Stimulated activated CD8-positive, alpha-beta memory T cell treated with anti-CD3 and anti-CD28 coated beads, Interleukin-7, amount 100 ng/mL, for 4 hours (primary cell): ENCODE results near the gene UNC5CL.
"Not testable (repeated sequence)": the region's sequence is repeated elsewhere in the genome, so short reads cannot be mapped to it uniquely, and the experiment has no call there.

Experiments used
- DNase-seq, 2 donors: peaks; one replicate each; pipeline ENCODE4 v3.0.0-alpha.2; 2020; ENCODE audit warnings: low read depth in 2 of 2

Gene UNC5CL

GRCh38 chr6:41040101-41040939 is 1.3 kb upstream of the UNC5CL start:
- no peak for DNase-seq

GRCh38 chr6:41038205-41038604 is 816 bp downstream of the UNC5CL start:
- no peak for DNase-seq

- DNase-seq = no peak
Measured at GRCh38 chr6:41037107-41037900, 1.7 kb downstream of the UNC5CL start.

- no peak for DNase-seq
Measured at GRCh38 chr6:41036601-41037000, 2.4 kb downstream of the UNC5CL start.

- no peak for DNase-seq
Measured at GRCh38 chr6:41036186-41036585, 2.8 kb downstream of the UNC5CL start.

- no peak for DNase-seq
Measured at GRCh38 chr6:41033776-41034175, 5.2 kb downstream of the UNC5CL start.

GRCh38 chr6:41032830-41033229 is 6.2 kb downstream of the UNC5CL start:
- no peak for DNase-seq

GRCh38 chr6:41028561-41029412 is 10.2 kb downstream of the UNC5CL start:
- DNase-seq = no peak

- DNase-seq = peak; percentile 13 to 55
Measured at GRCh38 chr6:41027799-41028560, 11.0 kb downstream of the UNC5CL start.

- DNase-seq = no peak
Measured at GRCh38 chr6:41027241-41027640, 11.8 kb downstream of the UNC5CL start.

- DNase-seq = no peak
Measured at GRCh38 chr6:41025966-41026530, 13.0 kb downstream of the UNC5CL start.

GRCh38 chr6:41023114-41023513 is 15.9 kb downstream of the UNC5CL start:
- no peak for DNase-seq

- DNase-seq = no peak
Measured at GRCh38 chr6:41022294-41022693, 16.7 kb downstream of the UNC5CL start.

GRCh38 chr6:41021832-41022231 is 17.2 kb downstream of the UNC5CL start:
- no peak for DNase-seq

- no peak for DNase-seq
Measured at GRCh38 chr6:41017663-41018062, 21.4 kb downstream of the UNC5CL start.

GRCh38 chr6:41015860-41016259 is 23.2 kb downstream of the UNC5CL start:
- DNase-seq = not testable (repeated sequence)

GRCh38 chr6:41014780-41015179 is 24.2 kb downstream of the UNC5CL start:
- no peak for DNase-seq

- DNase-seq = no peak
Measured at GRCh38 chr6:41013466-41014153, 25.4 kb downstream of the UNC5CL start.

GRCh38 chr6:41011673-41012072 is 27.3 kb downstream of the UNC5CL start:
- DNase-seq = no peak

- DNase-seq = no peak
Measured at GRCh38 chr6:41009669-41010068, 29.4 kb downstream of the UNC5CL start.
